Stomach (tissue), 4 donors: Measurements from ENCODE around the gene MCOLN2.

Experiments
- CTCF ChIP-seq, 7 experiments: fragments of 450-650 bp in 4 of 7; fragments of 200-600 bp in 3 of 7; sonication (generic) in 3 of 7; IDR thresholded peaks; one replicate each; pipeline ENCODE4 v1.5.1; 2016 to 2019; ENCODE audit warnings: antibody characterized with exemption in 7 of 7, control low read depth in 2 of 7, mild to moderate bottlenecking in 1 of 7
- EP300 ChIP-seq: sonication (generic); formaldehyde crosslinking; IDR thresholded peaks from one replicate; pipeline ENCODE4 v1.6.1; 2017; ENCODE audit warnings: antibody characterized with exemption

- no peak for TF ChIP-seq CTCF (IDR thresholded peaks at IDR 0.05)
- no peak for TF ChIP-seq EP300
Measured at GRCh38 chr1:84985365-84985764, 11.5 kb downstream of the MCOLN2 start.
